IMR-90 (cell line): ENCODE measurements around the gene SYNPR. TPM values are rescaled to one million over a fixed set of nuclear protein-coding genes. Genes with fewer than 3 reads are reported as not detected.

ENCODE experiments used
- ATAC-seq: fragments of 200-7000 bp; cut with Tn5 transposase; 2 replicates; pipeline ENCODE4 v1.9.1; 2020; ENCODE audit warnings: low read depth, mild to moderate bottlenecking, moderate library complexity
- BruUV-seq: library from RNA; stranded (reverse); fragments of 400-500 nt; replicated peaks from 2 replicates; lab custom pipeline; 2021; lab: Mats Ljungman, UMichigan
- CTCF ChIA-PET: fragments of 300-600 bp; formaldehyde crosslinking; extraction: SDS; loops from one replicate; lab custom pipeline; 2021; ENCODE audit warnings: antibody characterized with exemption; lab: Yijun Ruan, JAX
- POLR2A ChIA-PET: fragments of 300-600 bp; sonication (Branson Sonifier 250); formaldehyde crosslinking; loops from one replicate; lab custom pipeline; 2022; ENCODE audit warnings: antibody characterized with exemption; ENCODE audit not compliant: unreplicated experiment; lab: Charles Lee
- DNase-seq: peaks from one replicate; pipeline ENCODE4 v3.0.0; 2013
- H2AFZ ChIP-seq: replicated peaks from 2 replicates; pipeline ENCODE3; 2013; ENCODE audit warnings: low read length, mild to moderate bottlenecking; ENCODE audit not compliant: poor library complexity
- H2AK5ac ChIP-seq: 2 replicates; pipeline ENCODE4 v1.6.1; 2013; ENCODE audit warnings: low read depth, low read length, inconsistent platforms
- H2AK9ac ChIP-seq: replicated peaks from 2 replicates; pipeline ENCODE3; 2013; ENCODE audit warnings: mild to moderate bottlenecking, low read depth, low read length, moderate library complexity; ENCODE audit not compliant: poor library complexity
- H2BK120ac ChIP-seq: 2 replicates; pipeline ENCODE4 v1.6.1; 2013; ENCODE audit warnings: low read depth, low read length, inconsistent platforms
- H2BK15ac ChIP-seq: 3 replicates; pipeline ENCODE4 v1.6.1; 2013; ENCODE audit warnings: low read depth, low read length, inconsistent platforms
- H2BK20ac ChIP-seq: 2 replicates; pipeline ENCODE4 v1.6.1; 2013; ENCODE audit warnings: low read depth, mild to moderate bottlenecking, inconsistent platforms, low read length, moderate library complexity
- H2BK5ac ChIP-seq: 2 replicates; pipeline ENCODE4 v1.6.1; 2013; ENCODE audit warnings: mild to moderate bottlenecking, low read depth, low read length, inconsistent platforms; ENCODE audit not compliant: poor library complexity, severe bottlenecking
- H3K14ac ChIP-seq: replicated peaks from 2 replicates; pipeline ENCODE4 v1.6.1; 2013; ENCODE audit warnings: low read depth, low read length, inconsistent platforms
- H3K18ac ChIP-seq: 2 replicates; pipeline ENCODE4 v1.6.1; 2013; ENCODE audit warnings: low read depth, low read length, control low read depth
- H3K23ac ChIP-seq: 2 replicates; pipeline ENCODE4 v1.6.1; 2013; ENCODE audit warnings: low read depth, low read length, inconsistent platforms
- H3K27ac ChIP-seq: 2 replicates; pipeline ENCODE4 v1.5.1; 2013; ENCODE audit warnings: mild to moderate bottlenecking, control low read depth, low read length; ENCODE audit not compliant: insufficient read depth
- H3K27me3 ChIP-seq: 2 replicates; pipeline ENCODE4 v1.6.1; 2013; ENCODE audit warnings: low read length; ENCODE audit not compliant: control insufficient read depth, insufficient read depth
- H3K36me3 ChIP-seq: 2 replicates; pipeline ENCODE4 v1.6.1; 2013; ENCODE audit warnings: low read length, mixed read lengths; ENCODE audit not compliant: control insufficient read depth, insufficient read depth
- H3K4ac ChIP-seq: 2 replicates; pipeline ENCODE4 v1.6.1; 2013; ENCODE audit warnings: low read depth, low read length, inconsistent platforms
- H3K4me1 ChIP-seq: 2 replicates; pipeline ENCODE4 v1.6.1; 2013; ENCODE audit warnings: low read length, mixed read lengths; ENCODE audit not compliant: control insufficient read depth, insufficient read depth
- H3K4me2 ChIP-seq: 2 replicates; pipeline ENCODE4 v1.6.1; 2013; ENCODE audit warnings: low read depth, mild to moderate bottlenecking, control low read depth, low read length, moderate library complexity
- H3K4me3 ChIP-seq: 2 replicates; pipeline ENCODE4 v1.5.1; 2013; ENCODE audit warnings: low read depth, mild to moderate bottlenecking, control low read depth, low read length, moderate library complexity; ENCODE audit not compliant: insufficient read depth
- H3K56ac ChIP-seq: 2 replicates; pipeline ENCODE4 v1.6.1; 2013; ENCODE audit warnings: low read length, inconsistent platforms; ENCODE audit not compliant: insufficient read depth; ENCODE audit errors: extremely low read depth
- H3K79me1 ChIP-seq, 2 experiments: 2 replicates each; pipeline ENCODE4 v1.6.1; 2013; ENCODE audit warnings: low read length in 2 of 2, inconsistent platforms in 1 of 2, low read depth in 1 of 2
- H3K9ac ChIP-seq: 2 replicates; pipeline ENCODE4 v1.6.1; 2013; ENCODE audit warnings: low read depth, low read length, control low read depth
- H3K9me1 ChIP-seq: 2 replicates; pipeline ENCODE4 v1.6.1; 2013; ENCODE audit warnings: low read length, inconsistent platforms; ENCODE audit not compliant: insufficient read depth
- H3K9me3 ChIP-seq: 2 replicates; pipeline ENCODE4 v1.6.1; 2013; ENCODE audit warnings: low read length; ENCODE audit not compliant: control insufficient read depth, insufficient read depth
- H4K20me1 ChIP-seq: 2 replicates; pipeline ENCODE4 v1.6.1; 2013; ENCODE audit warnings: low read length, inconsistent platforms; ENCODE audit not compliant: insufficient read depth
- H4K5ac ChIP-seq: 2 replicates; pipeline ENCODE4 v1.6.1; 2013; ENCODE audit warnings: mild to moderate bottlenecking, low read depth, low read length, control low read depth
- H4K8ac ChIP-seq, 2 experiments: 2 replicates each; pipeline ENCODE4 v1.6.1; 2013; ENCODE audit warnings: low read depth in 2 of 2, low read length in 2 of 2, control low read depth in 1 of 2, inconsistent platforms in 1 of 2
- H4K91ac ChIP-seq: 2 replicates; pipeline ENCODE4 v1.6.1; 2013; ENCODE audit warnings: low read depth, low read length, inconsistent platforms; ENCODE audit not compliant: insufficient read depth
- FOS ChIP-seq: fragments of 150-350 bp; IDR thresholded peaks from 2 replicates; pipeline ENCODE4 v1.6.1; 2016; ENCODE audit warnings: low read depth, low read length
- MAFK ChIP-seq: IDR thresholded peaks from 2 replicates; pipeline ENCODE4 v1.6.1; 2012; ENCODE audit warnings: low read depth, low read length, improper control_type of control experiment
- NFE2L2 ChIP-seq: fragments of 150-350 bp; IDR thresholded peaks from 2 replicates; pipeline ENCODE4 v1.6.1; 2016; ENCODE audit warnings: low read depth, mild to moderate bottlenecking, low read length
- RAD21 ChIP-seq: IDR thresholded peaks from 2 replicates; pipeline ENCODE4 v1.6.1; 2012; ENCODE audit warnings: low read length, improper control_type of control experiment
- RFX5 ChIP-seq: IDR thresholded peaks from 2 replicates; pipeline ENCODE4 v1.8.0; 2012; ENCODE audit warnings: low read depth, mild to moderate bottlenecking, low read length, moderate library complexity
- SMC3 ChIP-seq: fragments of 150-350 bp; IDR thresholded peaks from 2 replicates; pipeline ENCODE4 v1.6.1; 2016; ENCODE audit warnings: low read depth, mild to moderate bottlenecking, antibody characterized with exemption, low read length, moderate library complexity
- WGBS, 2 experiments: methylation state at CpG; one replicate each; pipeline versions ENCODE4 v1.1.5 to v1.1.7; 2013; ENCODE audit warnings: missing lambda C conversion rate in 2 of 2; ENCODE audit not compliant: insufficient read length in 1 of 2; ENCODE audit errors: extremely low coverage in 2 of 2; 5-methylcytosine and 5-hydroxymethylcytosine counted together
- dilution Hi-C: fragments of 300-500 bp; cut with HindIII; formaldehyde crosslinking; loops from one replicate; pipeline ENCODE4 v1.14.3; 2018; ENCODE audit warnings: low sequenced_read_pairs; ENCODE audit not compliant: unreplicated experiment
- in situ Hi-C: fragments of 300-500 bp; cut with MboI; formaldehyde crosslinking; loops from 3 replicates; pipeline ENCODE4 v1.14.3; 2019; ENCODE audit warnings: low sequenced_read_pairs, inconsistent platforms, mixed read lengths
- intact Hi-C: fragments of 100-400 bp; cut with micrococcal nuclease; formaldehyde crosslinking; loops from 2 replicates; pipeline ENCODE4 v1.10.0; 2022
- polyA plus RNA-seq, 3 experiments: library from polyadenylated mRNA; depleted of rRNA; stranded (reverse); fragments of >200 nt; gene quantifications; 2 replicates each; pipeline ENCODE4 v1.2.3, GENCODE V29; 2012; ENCODE audit warnings: low replicate concordance in 1 of 3
- total RNA-seq: library from RNA; depleted of rRNA; stranded (reverse); fragments of >200 nt; gene quantifications from 2 replicates; pipeline ENCODE4 v1.2.3, GENCODE V29; 2012
- TF ChIP-seq, protein P1 (sequence below): fragments of 150-350 bp; IDR thresholded peaks from 2 replicates; pipeline ENCODE4 v1.6.1; 2016; ENCODE audit warnings: low read depth, mild to moderate bottlenecking, low read length, moderate library complexity, borderline replicate concordance

The SYNPR gene
- total and polyA plus RNA-seq, 2 of the 4 experiments (the other 2 are of a cell fraction) = not detected

DNA sequence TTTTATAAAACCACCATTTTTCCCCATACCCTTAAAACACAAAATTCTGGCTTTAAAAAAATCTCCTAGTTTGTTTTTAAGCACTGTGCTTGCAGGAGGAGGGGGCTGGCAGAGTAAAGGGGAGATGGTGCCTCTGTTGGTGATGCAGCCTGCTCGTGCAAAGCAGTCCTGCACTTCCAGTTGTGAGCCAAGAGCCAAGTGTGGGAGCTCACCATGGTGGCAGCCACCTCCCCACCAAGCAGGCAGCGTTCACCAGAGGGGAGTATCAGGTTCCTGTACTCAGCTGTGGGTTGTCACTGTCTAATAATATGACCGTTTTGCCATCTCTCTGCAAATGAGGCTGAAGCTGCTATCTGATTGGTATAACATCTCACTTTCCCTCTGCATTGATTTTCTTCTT lies 164.8 kb downstream of the SYNPR start:
- Histone ChIP-seq H3K9me1 (no peaks in the 10 kb centered on the region), H4K8ac (no peak overlapping the region), H2BK15ac (no peak overlapping the region), H4K20me1 (no peaks in the 10 kb centered on the region), H4K5ac (no peak overlapping the region), H3K27ac (no peak overlapping the region), H2BK5ac (no peak overlapping the region), H4K91ac (no peak overlapping the region), H3K14ac (no peak overlapping the region), H3K27me3 (no peaks in the 10 kb centered on the region), H3K23ac (no peak overlapping the region), H3K4me1 (no peaks in the 10 kb centered on the region), H3K18ac (no peak overlapping the region), H2AK5ac (no peak overlapping the region), H3K9me3 (no peaks in the 10 kb centered on the region), H3K4me3 (no peak overlapping the region), H3K4me2 (no peak overlapping the region), H3K56ac (no peak overlapping the region), H3K4ac (no peak overlapping the region), H2AFZ (no peak overlapping the region), H3K79me1 (no peaks in the 10 kb centered on the region), H3K9ac (no peak overlapping the region), H2AK9ac (no peak overlapping the region), H2BK20ac (no peak overlapping the region), H2BK120ac (no peak overlapping the region), H3K36me3 (no peaks in the 10 kb centered on the region)
- in situ Hi-C loops = no loop called here
- dilution Hi-C loops = no loop called here
- WGBS, 2 experiments = 0% methylated on average over 1 of the region's 3 CpGs; no CpG with 5 or more reads in 1 of the 2 experiments
- intact Hi-C loops = no loop called here
- ATAC-seq = no peak
- no TSS peak for BruUV-seq
- CTCF ChIA-PET = no interaction called here
- POLR2A ChIA-PET = no interaction called here
- TF ChIP-seq MAFK (no peak), FOS (no peak), SMC3 (no peak), RFX5 (no peak), RAD21 (no peak), NFE2L2 (no peak)
- TF ChIP-seq, protein P1, sequence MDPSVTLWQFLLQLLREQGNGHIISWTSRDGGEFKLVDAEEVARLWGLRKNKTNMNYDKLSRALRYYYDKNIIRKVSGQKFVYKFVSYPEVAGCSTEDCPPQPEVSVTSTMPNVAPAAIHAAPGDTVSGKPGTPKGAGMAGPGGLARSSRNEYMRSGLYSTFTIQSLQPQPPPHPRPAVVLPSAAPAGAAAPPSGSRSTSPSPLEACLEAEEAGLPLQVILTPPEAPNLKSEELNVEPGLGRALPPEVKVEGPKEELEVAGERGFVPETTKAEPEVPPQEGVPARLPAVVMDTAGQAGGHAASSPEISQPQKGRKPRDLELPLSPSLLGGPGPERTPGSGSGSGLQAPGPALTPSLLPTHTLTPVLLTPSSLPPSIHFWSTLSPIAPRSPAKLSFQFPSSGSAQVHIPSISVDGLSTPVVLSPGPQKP = no peak
- no peak for DNase-seq
